Left lobe of liver (tissue), 2 donors: ENCODE results near the gene ULK4. TPM values are rescaled to one million over a fixed set of nuclear protein-coding genes. Genes with fewer than 3 reads are reported as not detected.

Experiments
- ATAC-seq: fragments of 200-7000 bp; cut with Tn5 transposase; one replicate; pipeline ENCODE4 v1.9.1; 2020; ENCODE audit warnings: mild to moderate bottlenecking, moderate library complexity
- DNase-seq: peaks from one replicate; pipeline ENCODE4 v3.0.0-alpha.2; 2020; ENCODE audit warnings: low spot score
- total RNA-seq: library from RNA; stranded (reverse); gene quantifications from one replicate; pipeline ENCODE4 v1.2.1, GENCODE V29; 2021
- donor health status: DM: no; HTN: no; CAD: no; lungs with moderate emphysema.
- donor health status: DM: no; HTN: yes; CAD: no.

Gene ULK4
- total RNA-seq, 1 donor from 2014 or later, result 2.3 TPM

- DNase-seq, result no peak
- ATAC-seq, result peak; percentile 60
These were observed 753.2 kb downstream of the ULK4 start for GRCh38 chr3:41208507-41209220.

GRCh38 chr3:41207355-41207754 lies 754.5 kb downstream of the ULK4 start:
- no peak for DNase-seq

DNA sequence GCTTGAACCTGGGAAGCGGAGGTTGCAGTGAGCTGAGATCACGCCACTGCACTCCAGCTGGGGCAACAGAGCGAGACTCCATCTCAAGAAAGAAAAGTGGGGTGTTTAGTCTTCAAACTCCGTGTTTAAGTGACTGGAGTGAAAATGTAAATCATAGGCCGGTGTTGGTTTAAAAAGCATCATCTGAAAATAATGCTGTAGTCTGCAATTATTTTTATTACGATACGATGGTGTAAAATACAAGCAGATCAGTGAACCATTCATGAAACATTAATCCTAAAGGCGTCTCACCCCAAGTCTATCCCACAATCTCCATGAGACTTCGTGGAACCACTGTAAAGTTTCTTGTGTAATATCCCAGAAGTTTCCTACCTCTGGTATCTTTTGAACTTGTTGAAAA lies 756.3 kb downstream of the ULK4 start:
- DNase-seq, result no peak
- ATAC-seq, result no peak

More at GRCh38 chr3:41207355-41207754, 754.5 kb downstream of the ULK4 start:
- no peak for ATAC-seq

GRCh38 chr3:41204369-41204768 lies 757.5 kb downstream of the ULK4 start:
- ATAC-seq (no peak), DNase-seq (no peak)

DNA sequence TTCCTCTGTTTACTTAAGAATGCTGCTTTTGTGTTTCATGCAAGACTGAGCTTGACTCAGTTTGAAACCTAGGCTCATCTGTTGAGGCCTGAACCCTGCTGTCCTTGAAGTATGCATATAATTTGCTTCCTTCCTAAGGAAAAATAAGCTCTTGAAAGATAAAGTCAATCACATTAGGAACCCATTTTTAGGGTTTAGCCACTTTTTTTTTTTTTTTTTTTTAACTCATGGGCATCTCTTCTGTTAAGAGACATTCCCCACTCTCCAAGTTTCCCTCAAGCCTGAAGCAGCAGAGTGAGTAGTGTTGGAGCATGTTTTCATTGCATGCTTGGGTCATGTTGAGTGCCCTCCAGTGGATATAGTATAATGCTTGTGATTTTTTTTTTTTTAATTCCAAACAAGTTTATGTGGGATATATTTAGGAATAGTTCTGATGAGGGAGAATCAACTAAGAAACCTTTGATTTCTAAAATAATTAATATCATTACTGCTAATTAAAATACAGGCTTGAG lies 759.0 kb downstream of the ULK4 start:
- DNase-seq (no peak), ATAC-seq (no peak)

- DNase-seq (no peak), ATAC-seq (no peak)
These were observed 759.6 kb downstream of the ULK4 start for GRCh38 chr3:41202075-41202833.

DNA sequence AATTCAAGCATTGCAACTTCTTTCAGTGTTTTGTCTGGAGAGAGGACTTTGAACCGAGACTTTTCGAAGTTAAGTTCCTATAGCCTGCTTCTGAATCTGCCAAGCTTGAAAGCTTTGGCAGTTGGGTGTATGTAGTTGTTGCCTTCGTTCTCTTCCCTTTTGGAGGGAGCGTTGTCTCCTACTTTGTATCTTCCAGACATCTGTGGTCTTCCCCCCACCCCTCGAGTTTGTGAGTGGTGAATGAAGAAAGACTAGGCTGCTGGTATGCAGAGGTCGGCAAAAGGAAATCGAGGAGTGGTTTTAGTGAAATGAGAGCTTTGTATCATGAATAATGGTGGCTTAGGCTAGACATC lies 761.3 kb downstream of the ULK4 start:
- DNase-seq, result no peak

DNA sequence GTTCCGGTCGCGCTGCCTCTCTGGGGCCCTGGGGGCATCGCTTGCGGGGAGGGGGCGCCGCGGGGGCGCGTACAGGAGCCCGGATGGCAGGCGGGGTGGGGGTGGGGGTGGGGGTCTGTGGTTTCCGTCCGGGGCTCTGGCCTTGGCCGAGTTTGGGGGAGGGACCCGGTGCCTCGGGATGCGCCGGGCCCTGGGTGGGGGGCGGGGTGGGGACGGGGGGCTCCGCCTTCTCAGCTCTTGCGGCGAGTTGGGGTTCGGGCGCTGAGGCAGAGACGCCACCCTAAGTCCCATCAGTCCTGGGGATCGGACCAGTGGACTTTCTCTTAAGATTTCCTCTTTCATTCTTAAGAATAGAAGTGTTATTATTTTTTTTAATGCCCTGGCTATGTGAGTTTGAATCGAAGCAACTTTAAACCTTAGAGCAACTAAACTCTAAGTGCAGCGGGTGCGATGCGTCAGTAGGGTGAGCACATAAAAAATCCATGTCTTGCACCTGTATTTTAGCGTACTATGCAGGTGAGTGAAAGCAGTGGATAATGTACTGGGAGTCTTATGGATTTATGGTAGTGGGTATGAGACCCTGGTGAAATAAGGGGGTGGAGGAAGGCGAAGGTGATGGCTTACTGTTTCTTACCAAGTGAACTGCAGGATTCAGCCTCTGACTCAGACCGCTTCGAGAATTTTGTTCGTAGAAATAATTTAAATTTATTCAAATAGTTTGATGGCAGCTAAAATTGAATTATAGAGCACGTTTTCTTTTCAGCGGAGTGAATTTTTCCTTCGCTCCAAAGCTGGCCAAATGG lies 761.8 kb downstream of the ULK4 start:
- ATAC-seq (peak; percentile 4), DNase-seq (no peak)

More for the DNA sequence above, 761.3 kb downstream of the ULK4 start:
- no peak for ATAC-seq

DNA sequence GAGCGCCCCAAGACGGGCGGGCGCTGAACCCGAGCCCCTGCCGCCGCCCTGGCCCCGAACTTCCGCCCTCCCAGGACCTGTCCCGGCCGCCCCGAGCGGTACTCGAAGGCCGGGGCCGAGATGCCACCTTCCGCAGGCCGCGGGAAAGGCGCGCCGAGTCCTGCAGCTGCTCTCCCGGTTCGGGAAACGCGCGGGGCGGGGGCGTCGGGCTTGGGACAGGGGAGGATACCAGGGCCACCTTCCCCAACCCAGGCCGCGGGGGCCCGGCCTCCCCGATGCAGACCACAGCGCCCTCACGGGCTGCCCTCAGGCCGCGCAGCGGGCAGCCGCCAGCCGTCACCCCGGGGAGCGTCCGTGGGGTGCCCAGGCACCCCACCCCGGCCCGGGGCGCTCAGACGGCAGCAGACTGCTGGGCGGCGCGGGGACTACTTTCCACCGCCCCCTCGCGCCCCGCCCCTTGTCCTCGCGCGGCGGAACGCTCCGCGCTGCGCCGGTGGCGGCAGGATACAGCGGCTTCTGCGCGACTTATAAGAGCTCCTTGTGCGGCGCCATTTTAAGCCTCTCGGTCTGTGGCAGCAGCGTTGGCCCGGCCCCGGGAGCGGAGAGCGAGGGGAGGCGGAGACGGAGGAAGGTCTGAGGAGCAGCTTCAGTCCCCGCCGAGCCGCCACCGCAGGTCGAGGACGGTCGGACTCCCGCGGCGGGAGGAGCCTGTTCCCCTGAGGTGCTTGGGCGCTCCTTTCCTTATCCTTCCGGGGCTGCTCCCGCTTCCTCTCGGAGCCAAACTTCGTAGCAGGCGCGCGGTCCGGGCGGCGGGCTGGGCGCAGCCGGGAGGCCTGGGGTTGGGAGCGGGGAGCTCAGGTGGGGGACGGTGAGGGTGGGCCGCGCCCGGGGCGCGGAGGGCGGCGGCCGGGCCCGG lies 762.7 kb downstream of the ULK4 start, which contains the start of gene CTNNB1:
Gene CTNNB1, plus strand, starts transcription at position 556 of the 916 bp plus-strand sequence. CDS start 24,564 bp downstream, outside the sequence.
- DNase-seq (peak; percentile 94), ATAC-seq (peak; percentile 93)

DNA sequence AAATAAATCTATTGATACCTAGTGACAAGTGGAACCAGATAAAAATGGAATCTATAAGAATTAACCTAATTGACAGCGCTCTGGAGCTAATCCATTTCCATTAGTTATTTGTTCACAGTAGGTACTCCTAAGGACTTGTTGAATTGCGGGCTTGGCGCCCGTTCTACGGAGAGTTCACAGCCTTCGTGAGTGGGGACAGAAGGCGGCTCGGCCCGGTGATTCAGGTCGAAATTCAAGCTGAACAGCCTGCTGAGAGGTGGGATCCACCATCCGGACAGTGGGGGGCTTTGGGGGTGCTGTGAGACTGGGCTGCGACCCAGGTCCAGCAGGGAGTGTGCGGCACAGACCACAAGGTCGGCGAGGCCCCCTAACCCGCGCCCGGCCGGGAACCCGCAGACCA lies 763.4 kb downstream of the ULK4 start:
- ATAC-seq (peak; percentile 39), DNase-seq (peak; percentile 65)

DNA sequence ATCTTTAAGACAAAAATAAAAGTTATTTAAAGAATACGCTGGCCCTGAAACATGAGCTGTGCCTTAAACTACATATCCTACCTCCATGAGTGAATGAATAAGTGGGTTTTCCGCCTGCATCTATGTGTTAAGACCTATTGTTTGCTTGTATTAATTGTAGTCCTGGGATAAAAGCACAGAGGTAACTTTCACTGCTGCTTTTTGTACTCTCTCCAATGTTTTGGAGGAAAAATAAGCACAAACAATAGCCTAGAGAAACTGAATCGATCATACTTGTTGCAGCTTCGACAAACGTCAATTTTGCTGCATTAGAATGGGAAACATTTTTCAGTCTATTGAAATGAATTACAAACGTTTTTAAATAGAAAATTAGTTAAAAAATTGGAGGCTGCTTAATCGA lies 763.9 kb downstream of the ULK4 start:
- no peak for DNase-seq
- no peak for ATAC-seq

Other genes with a start within 250 kb of the ULK4 start
- gene TRAK1, start 129.3 kb upstream of the ULK4 start, total RNA-seq, result 11.2 TPM